Prostate gland (tissue), 2 donors: Measurements from ENCODE around the gene FBXL7. TPM values are rescaled to one million over a fixed set of nuclear protein-coding genes. Genes with fewer than 3 reads are reported as not detected.

Source experiments
- DNase-seq: peaks from one replicate; pipeline ENCODE4 v3.0.0-alpha.2; 2019; ENCODE audit warnings: low spot score
- H3K27ac ChIP-seq, 2 donors: fragments of 200-600 bp; sonication (generic); 2 replicates each; pipeline ENCODE4 v1.5.1; 2017 to 2019
- H3K27me3 ChIP-seq: fragments of 200-600 bp; sonication (generic); replicated peaks from 2 replicates; pipeline ENCODE4 v1.5.1; 2019; ENCODE audit not compliant: insufficient read depth
- H3K36me3 ChIP-seq, 2 donors: fragments of 200-600 bp; sonication (generic); 1 replicate in 1 of 2; 2 replicates in 1 of 2; pipeline versions ENCODE4 v1.5.1 to v1.8.1; 2017 to 2019
- H3K4me1 ChIP-seq: fragments of 200-600 bp; sonication (generic); replicated peaks from 2 replicates; pipeline ENCODE4 v1.5.1; 2019
- H3K4me3 ChIP-seq, 2 donors: fragments of 200-600 bp; sonication (generic); 2 replicates each; pipeline ENCODE4 v1.5.1; 2017 to 2019
- H3K9me3 ChIP-seq: fragments of 200-600 bp; sonication (generic); 2 replicates; pipeline ENCODE4 v1.5.1; 2017
- CTCF ChIP-seq, 4 experiments: fragments of 200-600 bp in 2 of 4; fragments of 450-650 bp in 2 of 4; sonication (generic) in 2 of 4; IDR thresholded peaks; 1 replicate in 3 of 4; 2 replicates in 1 of 4; pipeline ENCODE4 v1.5.1; 2016 to 2019; ENCODE audit warnings: antibody characterized with exemption in 4 of 4, mild to moderate bottlenecking in 2 of 4, moderate library complexity in 2 of 4
- POLR2A ChIP-seq: fragments of 450-650 bp; IDR thresholded peaks from one replicate; pipeline ENCODE4 v1.6.1; 2016; ENCODE audit warnings: antibody characterized with exemption, mild to moderate bottlenecking
- POLR2AphosphoS5 ChIP-seq: sonication (generic); formaldehyde crosslinking; IDR thresholded peaks from one replicate; pipeline ENCODE4 v1.6.1; 2017; ENCODE audit warnings: antibody characterized with exemption
- WGBS: methylation state at CpG from one replicate; pipeline ENCODE4 v1.1.5; 2018; 5-methylcytosine and 5-hydroxymethylcytosine counted together
- intact Hi-C: fragments of 100-400 bp; cut with DNase I; formaldehyde crosslinking; loops from one replicate; pipeline ENCODE4 v1.14.2; 2022
- total RNA-seq, 2 donors: library from RNA; depleted of rRNA; stranded (reverse); fragments of >200 nt; gene quantifications; one replicate each; pipeline ENCODE4 v1.1.0, GENCODE V29; 2016

Gene FBXL7
- total RNA-seq, 2 donors from 2014 or later: 21.2 to 24.2 TPM

GRCh38 chr5:15618938-15619337 is 119.0 kb downstream of the FBXL7 start:
- Histone ChIP-seq H3K4me1 (no peaks in the 10 kb centered on the region), H3K27me3 (no peaks in the 10 kb centered on the region), H3K36me3 (no peaks in the 10 kb centered on the region), H3K4me3 (no peak overlapping the region), H3K9me3 (no peaks in the 10 kb centered on the region), H3K27ac (no peak overlapping the region)
- no peak for TF ChIP-seq POLR2A
- no peak for TF ChIP-seq POLR2AphosphoS5
- TF ChIP-seq CTCF (IDR thresholded peaks at IDR 0.05): no peak
- intact Hi-C loops: no loop called here
- no peak for DNase-seq
- 96% methylated on average over 10 of the region's 10 CpGs for WGBS

- H3K9me3 ChIP-seq: no peaks in the 10 kb centered on the region
- no peaks in the 10 kb centered on the region for H3K4me1 ChIP-seq
- H3K27me3 ChIP-seq: no peaks in the 10 kb centered on the region
- 90% methylated on average over 11 of the region's 11 CpGs for WGBS
- intact Hi-C loops: no loop called here
- H3K27ac ChIP-seq: no peak overlapping the region
- no peak overlapping the region for H3K4me3 ChIP-seq
- H3K36me3 ChIP-seq: no peaks in the 10 kb centered on the region
- DNase-seq: no peak
- no peak for TF ChIP-seq POLR2AphosphoS5
- no peak for TF ChIP-seq CTCF (IDR thresholded peaks at IDR 0.05)
- no peak for TF ChIP-seq POLR2A
These were observed 120.5 kb downstream of the FBXL7 start for GRCh38 chr5:15620501-15620900.

- H3K36me3 ChIP-seq: no peaks in the 10 kb centered on the region
- no peak overlapping the region for H3K4me3 ChIP-seq
- WGBS: 30% methylated on average over 1 of the region's 1 CpG
- no peaks in the 10 kb centered on the region for H3K9me3 ChIP-seq
- intact Hi-C loops: no loop called here
- no peak for DNase-seq
- H3K27ac ChIP-seq: no peak overlapping the region
- no peak for TF ChIP-seq CTCF (IDR thresholded peaks at IDR 0.05)
- no peak for TF ChIP-seq POLR2A
- no peaks in the 10 kb centered on the region for H3K27me3 ChIP-seq
- H3K4me1 ChIP-seq: no peaks in the 10 kb centered on the region
These were observed 121.1 kb downstream of the FBXL7 start for GRCh38 chr5:15621094-15621493.

- Histone ChIP-seq H3K4me3 (no peak overlapping the region), H3K27ac (no peak overlapping the region), H3K9me3 (no peaks in the 10 kb centered on the region), H3K27me3 (no peaks in the 10 kb centered on the region), H3K36me3 (no peaks in the 10 kb centered on the region), H3K4me1 (no peaks in the 10 kb centered on the region)
- DNase-seq: no peak
- WGBS: 97% methylated on average over 2 of the region's 2 CpGs
- TF ChIP-seq POLR2A (no peak), CTCF (IDR thresholded peaks at IDR 0.05) (no peak), POLR2AphosphoS5 (no peak)
- intact Hi-C loops: no loop called here
These were observed 123.8 kb downstream of the FBXL7 start for GRCh38 chr5:15623794-15624193.

- 73% methylated on average over 2 of the region's 2 CpGs for whole genome bisulfite sequencing
- no peak overlapping the region for H3K27ac ChIP-seq
- intact Hi-C loops: no loop called here
These were observed 127.1 kb downstream of the FBXL7 start for GRCh38 chr5:15627109-15627508.

More at GRCh38 chr5:15627109-15627508, 127.1 kb downstream of the FBXL7 start:
- Histone ChIP-seq H3K4me3 (no peak overlapping the region), H3K27me3 (no peaks in the 10 kb centered on the region), H3K36me3 (no peaks in the 10 kb centered on the region), H3K9me3 (no peaks in the 10 kb centered on the region), H3K4me1 (no peaks in the 10 kb centered on the region)
- TF ChIP-seq POLR2A (no peak), CTCF (IDR thresholded peaks at IDR 0.05) (no peak), POLR2AphosphoS5 (no peak)
- DNase-seq: no peak
